ENCODE results near the gene SCARB1.

SCARB1 gene

GRCh38 chr12:124745891-124746570, 117.6 kb downstream of the SCARB1 start:
- DNase-seq (ENCODE audit: low read depth, low spot score) = no peak

DNA sequence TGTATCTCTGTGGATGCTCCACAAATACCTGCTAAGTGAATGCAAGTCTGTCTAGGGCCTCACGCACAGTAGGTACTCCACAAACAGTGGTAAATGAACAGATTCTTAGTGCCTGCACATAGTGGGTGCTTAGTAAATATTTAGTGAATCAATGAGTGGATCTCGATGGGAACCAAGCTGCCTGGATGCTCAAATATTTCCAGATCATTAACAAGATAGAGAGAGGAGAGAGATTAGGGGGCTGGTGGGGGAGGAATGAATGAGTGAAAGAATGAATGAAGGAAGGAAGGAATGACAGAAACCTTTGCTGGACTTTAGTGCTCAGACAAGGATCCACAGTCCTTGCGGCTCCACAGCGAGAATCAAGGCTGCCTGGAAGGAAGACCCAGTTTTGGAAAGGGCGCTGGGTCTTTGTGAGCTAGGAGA, 118.2 kb downstream of the SCARB1 start:
- no peak for DNase-seq (ENCODE audit: low read depth, low spot score)

DNA sequence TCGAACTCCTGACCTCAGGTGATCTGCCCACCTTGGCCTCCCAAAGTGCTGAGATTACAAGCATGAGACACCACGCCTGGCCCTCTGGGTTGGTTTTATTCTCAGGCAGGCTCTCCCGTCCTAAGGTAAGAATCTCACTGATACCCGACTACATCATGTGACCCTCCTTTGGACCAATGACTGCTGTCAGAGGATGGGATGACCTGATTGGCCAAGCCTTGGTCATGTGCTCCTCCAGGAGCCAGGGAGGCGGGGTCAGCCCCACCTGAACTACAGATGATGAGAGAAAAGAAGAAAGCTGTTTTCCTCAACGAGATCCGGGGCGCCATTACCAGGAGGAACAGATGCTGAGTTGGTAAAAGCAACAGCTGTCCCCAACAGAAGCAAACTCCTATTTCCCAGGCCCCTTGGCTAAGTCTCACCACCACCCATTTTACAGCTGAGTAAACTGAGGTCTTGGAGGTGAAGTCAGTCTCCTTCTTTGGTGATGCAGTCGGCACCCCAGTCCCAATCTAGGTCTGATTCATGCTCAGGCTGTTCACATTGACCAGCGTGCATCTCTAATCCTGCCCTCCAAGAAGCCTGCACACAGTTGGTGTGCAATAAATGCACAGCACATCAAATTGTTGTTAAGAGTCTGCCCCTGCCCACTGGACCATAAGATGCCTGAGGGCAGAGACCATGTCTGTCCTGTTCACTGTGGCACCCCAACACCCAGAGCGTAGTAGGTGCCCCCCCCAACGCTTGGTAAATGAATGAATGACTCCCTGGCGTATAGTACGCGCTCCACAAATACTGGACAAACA, 118.8 kb downstream of the SCARB1 start:
- no peak for DNase-seq (ENCODE audit: low read depth, low spot score)

- no peak for DNase-seq (ENCODE audit: low read depth, low spot score)
Measured at GRCh38 chr12:124744273-124744640, 119.4 kb downstream of the SCARB1 start.

- DNase-seq (ENCODE audit: low read depth, low spot score) = no peak
Measured at GRCh38 chr12:124743479-124744272, 120.0 kb downstream of the SCARB1 start.

DNA sequence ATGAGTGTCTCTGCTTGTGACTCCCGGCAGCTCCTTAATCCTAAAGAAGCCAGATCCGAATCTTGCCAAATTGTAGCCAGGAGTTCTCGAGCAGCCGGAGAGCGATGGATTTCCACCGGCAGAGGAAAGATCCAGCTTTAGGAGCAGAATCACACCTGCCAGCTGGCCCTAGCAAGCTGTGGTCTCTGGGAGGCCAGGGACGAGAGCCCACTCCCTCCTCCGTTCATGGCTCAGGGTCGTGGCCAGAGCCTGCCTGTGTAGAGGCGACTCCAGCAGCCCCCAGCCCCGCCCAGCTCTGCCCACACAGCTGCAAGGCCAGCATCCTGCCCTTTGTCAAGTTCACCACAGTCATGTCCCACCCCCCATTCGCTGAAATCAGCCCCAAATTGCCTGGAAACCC, 121.0 kb downstream of the SCARB1 start:
- no peak for DNase-seq (ENCODE audit: low read depth, low spot score)

DNA sequence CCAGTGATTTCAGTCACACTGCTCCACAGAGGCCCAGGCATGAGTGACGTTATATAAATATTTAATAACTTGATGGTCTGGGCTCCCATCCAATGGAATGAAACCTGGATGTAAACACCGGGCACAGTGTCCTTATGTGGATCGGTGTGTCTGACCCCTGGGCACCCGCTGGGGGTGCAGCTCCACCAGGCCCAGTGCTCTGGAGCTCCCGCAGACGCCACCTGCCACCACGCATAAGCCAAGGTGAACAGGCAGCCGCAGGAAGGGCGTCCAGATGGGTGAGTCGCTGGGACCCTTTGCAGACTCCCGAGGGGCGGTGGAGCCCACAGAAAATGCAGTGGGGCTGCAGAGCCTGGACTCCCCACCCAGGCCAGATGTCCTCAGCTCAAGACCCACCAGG, 121.6 kb downstream of the SCARB1 start:
- DNase-seq (ENCODE audit: low read depth, low spot score) = no peak

GRCh38 chr12:124741211-124741610, 122.5 kb downstream of the SCARB1 start:
- DNase-seq (ENCODE audit: low read depth, low spot score) = no peak

DNA sequence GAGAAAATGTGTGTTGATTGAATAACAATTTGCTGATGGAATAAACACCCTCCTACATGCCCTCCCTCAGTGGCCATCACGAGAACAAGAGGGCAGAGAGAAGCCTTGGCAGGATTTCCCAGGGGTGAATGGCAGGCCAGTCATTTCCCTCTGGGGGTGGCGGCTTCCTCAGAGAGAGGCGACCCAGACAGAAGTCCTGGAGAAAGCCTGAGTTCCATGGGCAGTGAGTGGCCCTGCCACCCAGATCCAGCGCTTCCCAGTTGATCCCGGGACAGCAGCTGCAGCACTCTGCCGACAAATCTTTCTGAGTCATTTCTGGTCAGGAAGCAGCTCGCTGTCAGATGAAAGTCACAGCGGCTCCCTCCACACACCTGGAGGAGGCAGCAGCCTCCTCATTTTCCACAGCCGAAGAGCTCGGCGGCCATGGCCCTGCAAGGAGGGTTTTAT, 123.0 kb downstream of the SCARB1 start:
- DNase-seq (ENCODE audit: low read depth, low spot score) = no peak

DNA sequence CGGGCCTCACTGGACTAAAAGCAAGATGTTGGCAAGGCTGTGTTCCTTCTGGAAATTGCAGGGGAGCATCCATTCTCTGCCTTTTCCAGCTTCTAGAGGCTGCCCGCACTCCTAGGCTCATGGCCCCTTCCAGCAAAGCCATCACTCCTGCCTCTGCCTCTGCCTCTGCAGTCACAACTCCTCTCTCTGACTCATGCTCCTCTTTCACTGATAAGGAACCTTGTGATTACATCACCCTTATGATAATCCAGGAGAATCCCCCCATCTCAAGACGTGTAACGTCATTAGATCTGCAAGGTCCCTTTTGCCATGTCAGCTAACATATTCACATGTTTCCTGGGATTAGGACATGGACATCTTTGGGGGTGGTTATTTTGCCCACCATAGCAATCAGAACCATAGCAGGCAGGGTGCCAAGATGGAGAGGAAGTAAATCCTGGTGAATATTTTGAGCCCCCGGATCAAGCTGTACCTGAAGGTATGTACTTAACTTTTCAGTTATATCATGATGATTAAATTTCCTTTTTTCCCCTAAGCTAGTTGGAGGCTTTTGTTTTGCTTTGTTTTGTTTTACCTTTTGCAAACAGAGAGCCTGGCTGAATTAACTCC, 123.6 kb downstream of the SCARB1 start:
- DNase-seq (ENCODE audit: low read depth, low spot score) = no peak

GRCh38 chr12:124738636-124739467, 124.8 kb downstream of the SCARB1 start:
- no peak for DNase-seq (ENCODE audit: low read depth, low spot score)

DNA sequence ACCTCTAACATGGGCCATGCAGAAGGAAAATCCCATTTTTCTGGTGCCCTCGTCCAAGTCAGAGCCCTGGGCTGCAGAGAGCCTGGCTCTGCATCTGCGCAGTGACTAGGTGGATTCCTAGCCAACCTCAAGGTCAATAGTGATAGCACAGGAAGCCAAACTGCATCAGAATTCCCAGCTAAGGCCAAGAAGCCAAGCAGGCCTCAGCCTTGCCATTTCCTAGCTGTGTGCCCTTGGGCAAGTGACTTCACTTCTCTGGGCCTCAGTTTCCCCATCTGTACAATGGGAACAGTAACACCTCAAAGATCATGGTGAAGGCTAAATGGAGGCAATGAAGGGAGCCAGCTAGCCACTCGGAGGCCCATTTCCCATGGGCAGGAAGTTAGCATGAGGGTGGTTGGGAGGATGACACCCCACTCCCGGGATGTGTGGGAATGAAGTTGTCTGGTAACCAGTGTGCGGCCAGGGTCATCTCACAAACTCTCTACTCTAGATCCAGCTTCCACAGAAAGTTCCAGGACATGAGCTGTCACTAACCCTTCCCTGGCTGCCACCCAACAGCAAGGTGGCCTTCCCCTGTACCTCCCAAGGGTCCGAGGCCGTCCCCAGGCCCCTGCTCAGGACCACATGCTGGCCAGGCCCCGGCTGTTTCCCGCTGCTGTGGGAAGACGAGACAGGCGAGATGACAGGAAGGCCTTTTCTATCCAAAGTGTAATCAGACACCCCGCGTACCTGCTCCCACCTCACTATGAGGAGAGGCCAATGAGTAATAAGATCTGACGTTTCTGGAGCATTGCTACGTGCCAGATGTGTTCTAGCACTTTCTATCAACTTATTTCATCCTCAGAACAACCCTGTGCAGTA, 125.7 kb downstream of the SCARB1 start:
- DNase-seq (ENCODE audit: low read depth, low spot score) = no peak

GRCh38 chr12:124737040-124737419, 126.6 kb downstream of the SCARB1 start:
- no peak for DNase-seq (ENCODE audit: low read depth, low spot score)

DNA sequence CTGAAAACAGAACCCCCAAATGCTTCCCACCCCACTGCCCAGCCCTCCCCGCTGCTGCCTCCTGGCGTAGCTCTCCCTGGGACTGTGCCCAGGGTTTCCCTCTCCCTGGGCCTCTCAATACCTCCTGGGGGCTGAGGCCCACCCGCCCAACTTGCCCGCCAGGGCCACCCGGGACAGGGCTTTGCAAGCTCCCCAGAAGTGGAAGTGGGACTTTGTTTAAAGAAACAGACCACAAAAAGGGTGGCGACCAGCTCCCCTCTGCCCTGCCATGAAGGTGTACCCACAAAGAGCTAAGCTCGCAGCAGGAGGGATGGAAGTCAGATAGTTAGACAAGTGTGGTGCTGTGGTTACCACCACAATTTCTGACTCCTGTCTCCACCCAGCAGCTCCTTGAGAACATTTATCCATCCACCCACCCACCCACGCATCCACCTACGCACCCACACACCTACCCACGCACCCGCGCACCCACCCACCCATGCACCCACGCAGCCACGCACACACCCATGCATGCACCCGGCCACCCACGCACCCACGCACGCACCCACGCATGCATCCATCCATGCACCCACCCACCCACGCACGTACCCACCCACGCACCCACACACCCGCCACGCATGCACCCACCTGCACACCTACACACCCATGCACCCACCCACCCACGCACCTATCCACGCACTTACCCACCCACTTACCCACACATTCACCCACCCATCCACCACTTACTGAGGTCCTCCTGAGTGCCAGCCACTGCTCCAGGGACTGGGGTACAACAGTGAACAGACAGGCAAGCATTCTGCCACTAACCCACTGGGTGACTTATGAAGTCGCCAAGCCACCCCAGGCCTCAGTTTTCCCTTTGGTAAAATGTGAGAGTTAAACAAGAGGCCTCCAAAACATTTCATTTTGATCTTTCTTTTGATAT, 127.3 kb downstream of the SCARB1 start:
- DNase-seq (ENCODE audit: low read depth, low spot score) = no peak

DNA sequence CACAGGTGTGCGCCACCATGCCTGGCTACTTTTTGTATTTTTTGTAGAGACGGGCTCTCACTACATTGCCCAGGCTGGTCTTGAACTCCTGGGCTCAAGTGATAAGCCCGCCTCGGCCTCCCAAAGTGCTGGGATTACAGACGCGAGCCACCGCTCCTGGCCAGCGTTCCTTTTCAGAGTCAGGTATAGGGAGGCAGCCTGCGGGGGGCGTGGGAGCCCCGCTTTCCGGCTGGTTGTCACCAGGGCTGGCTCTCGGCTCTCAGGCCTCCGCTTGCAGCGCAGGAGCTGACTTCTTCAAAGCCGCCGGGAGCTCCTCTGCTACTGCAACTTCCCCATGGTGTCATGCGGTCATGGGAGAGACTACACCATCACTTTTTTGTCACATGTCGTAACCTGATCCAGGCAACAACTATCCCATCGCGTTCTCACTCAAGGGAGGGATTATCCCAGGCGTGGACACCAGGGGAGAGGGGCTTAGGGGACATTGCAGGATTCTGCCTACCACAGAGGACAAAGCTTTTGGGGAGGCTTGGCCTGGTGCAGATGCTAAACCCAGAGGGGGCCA, 129.4 kb downstream of the SCARB1 start:
- DNase-seq (ENCODE audit: low read depth, low spot score) = no peak

- DNase-seq (ENCODE audit: low read depth, low spot score) = no peak
Measured at GRCh38 chr12:124733086-124733485, 130.6 kb downstream of the SCARB1 start.

DNA sequence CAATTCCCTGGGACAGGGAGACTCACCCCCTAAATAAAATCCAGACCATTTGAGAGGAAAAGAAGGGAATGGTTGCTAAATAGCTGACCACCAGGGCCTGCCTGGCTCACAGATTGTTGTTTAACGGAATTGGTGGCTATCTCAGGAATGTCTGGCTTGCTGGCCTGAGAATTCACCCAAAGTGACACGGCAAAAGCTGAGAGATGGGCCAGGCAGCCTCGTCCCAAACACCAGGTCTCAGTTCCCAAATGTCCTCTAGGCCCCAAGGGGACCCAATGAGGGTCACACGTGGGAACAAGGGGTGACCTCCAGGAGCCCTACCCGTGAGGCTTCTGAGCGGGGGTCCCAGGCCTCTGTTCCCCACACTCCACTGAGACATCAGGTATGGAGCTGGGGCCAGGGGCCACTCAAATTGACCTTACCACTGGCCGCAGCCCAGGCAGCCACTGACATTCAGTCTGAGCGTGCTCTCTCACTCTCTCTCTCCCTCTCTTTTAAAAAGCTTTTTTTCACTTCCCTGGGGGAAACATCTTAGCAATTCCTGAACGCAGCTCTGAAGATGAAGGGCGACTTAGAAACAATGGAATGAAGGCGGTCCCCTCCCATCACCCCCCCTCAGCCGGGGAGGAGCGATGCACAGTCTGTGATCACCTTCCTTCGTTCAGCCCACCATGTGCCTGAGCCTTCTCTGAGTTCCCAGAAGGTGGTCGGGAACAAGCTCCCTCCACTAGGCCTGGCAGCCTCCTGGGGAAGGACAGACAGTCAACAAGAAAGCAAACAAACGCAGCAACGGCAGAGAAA, 131.2 kb downstream of the SCARB1 start:
- no peak for DNase-seq (ENCODE audit: low read depth, low spot score)

GRCh38 chr12:124731869-124732268, 131.8 kb downstream of the SCARB1 start:
- DNase-seq (ENCODE audit: low read depth, low spot score) = no peak

All from activated naive CD8-positive, alpha-beta T cell treated with anti-CD3 and anti-CD28 coated beads, Interleukin-2, amount 50 U/mL, for 16 hours (primary cell).